Gastrocnemius medialis (tissue), 4 donors: ENCODE measurements around the gene ILK. TPM values are rescaled to one million over a fixed set of nuclear protein-coding genes. Genes with fewer than 3 reads are reported as not detected.

Experiments used
- ATAC-seq, 2 donors: fragments of 150-250 bp; one replicate each; pipeline ENCODE4 v1.9.1; 2016
- DNase-seq, 2 donors: peaks; one replicate each; pipeline ENCODE4 v3.0.0-alpha.2; 2019
- H3K27ac ChIP-seq, 4 donors: fragments of 200-600 bp; sonication (generic); 1 replicate in 1 of 4; 2 replicates in 3 of 4; pipeline ENCODE4 v1.5.1; 2016 to 2018; ENCODE audit warnings: mild to moderate bottlenecking in 2 of 4, moderate library complexity in 1 of 4
- H3K27me3 ChIP-seq, 3 donors: fragments of 200-600 bp; sonication (generic) in 2 of 3; 1 replicate in 1 of 3; 2 replicates in 2 of 3; pipeline versions ENCODE4 v1.5.1 to v1.6.0; 2016 to 2019; ENCODE audit warnings: mild to moderate bottlenecking in 1 of 3, moderate library complexity in 1 of 3
- H3K36me3 ChIP-seq, 2 donors: fragments of 200-600 bp; sonication (generic) in 1 of 2; one replicate each; pipeline ENCODE4 v1.5.1; 2017 to 2018
- H3K4me1 ChIP-seq, 2 donors: fragments of 200-600 bp; sonication (generic) in 1 of 2; one replicate each; pipeline ENCODE4 v1.5.1; 2016 to 2017; ENCODE audit warnings: mild to moderate bottlenecking in 2 of 2
- H3K4me3 ChIP-seq, 4 donors: fragments of 200-600 bp; sonication (generic) in 3 of 4; 1 replicate in 1 of 4; 2 replicates in 3 of 4; pipeline ENCODE4 v1.5.1; 2016 to 2019; ENCODE audit warnings: mild to moderate bottlenecking in 2 of 4
- H3K9me3 ChIP-seq, 3 donors: fragments of 200-600 bp; sonication (generic) in 2 of 3; 1 replicate in 1 of 3; 2 replicates in 2 of 3; pipeline ENCODE4 v1.5.1; 2016 to 2019
- POLR2A ChIP-seq, 2 donors: fragments of 450-650 bp; IDR thresholded peaks; one replicate each; pipeline ENCODE4 v1.6.1; 2017; ENCODE audit warnings: antibody characterized with exemption in 2 of 2, mild to moderate bottlenecking in 2 of 2, moderate library complexity in 2 of 2
- in situ Hi-C, 4 donors: fragments of 200-750 bp; cut with MboI; loops; one replicate each; pipeline versions ENCODE4 v1.15.0 to v1.8.0; 2017; ENCODE audit warnings: low sequenced_read_pairs in 4 of 4
- intact Hi-C: fragments of 100-400 bp; cut with DNase I; formaldehyde crosslinking; loops from one replicate; pipeline ENCODE4 v1.15.1; 2023; ENCODE audit warnings: low total_unique reads
- total RNA-seq, 4 donors: library from RNA; depleted of rRNA; stranded (reverse); fragments of >200 nt; gene quantifications; one replicate each; pipeline versions ENCODE4 v1.1.0 to v1.2.3, GENCODE V29; 2016
- TF ChIP-seq, protein P1 (sequence below), 5 experiments: fragments of 450-650 bp in 3 of 5; fragments of 200-600 bp in 2 of 5; sonication (generic) in 2 of 5; IDR thresholded peaks in 4 of 5; conservative IDR thresholded peaks in 1 of 5; 1 replicate in 4 of 5; 2 replicates in 1 of 5; pipeline ENCODE4 v1.5.1; 2016 to 2019; ENCODE audit warnings: antibody characterized with exemption in 5 of 5, mild to moderate bottlenecking in 3 of 5, moderate library complexity in 3 of 5

Gene ILK
- total RNA-seq, 4 donors from 2014 or later: 48.3 to 113 (median 70.5) TPM

DNA sequence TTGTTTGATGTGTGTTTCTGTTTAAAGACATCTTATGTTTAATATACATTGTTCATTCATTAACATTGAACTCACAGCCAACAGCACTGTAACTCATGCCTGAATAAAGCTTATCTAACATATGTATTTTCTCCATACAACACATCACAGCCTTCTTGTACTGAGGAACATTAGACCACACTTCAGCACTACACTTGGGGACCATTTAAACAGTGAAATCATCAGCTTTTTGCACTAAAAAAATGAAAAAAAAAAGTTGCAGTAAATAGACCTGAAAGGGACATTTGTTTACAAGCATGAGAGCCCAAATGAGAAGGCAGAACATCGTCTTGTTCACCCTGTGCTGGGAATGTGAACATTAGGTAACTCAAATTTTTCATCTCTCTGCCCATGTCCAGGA is 31.0 kb downstream of the ILK start:
- no peaks in the 10 kb centered on the region for H3K9me3 ChIP-seq
- DNase-seq (no peak), ATAC-seq (no peak)
- intact Hi-C loops: no loop called here
- no peak for TF ChIP-seq POLR2A (IDR thresholded peaks at IDR 0.05)
- TF ChIP-seq, protein P1, sequence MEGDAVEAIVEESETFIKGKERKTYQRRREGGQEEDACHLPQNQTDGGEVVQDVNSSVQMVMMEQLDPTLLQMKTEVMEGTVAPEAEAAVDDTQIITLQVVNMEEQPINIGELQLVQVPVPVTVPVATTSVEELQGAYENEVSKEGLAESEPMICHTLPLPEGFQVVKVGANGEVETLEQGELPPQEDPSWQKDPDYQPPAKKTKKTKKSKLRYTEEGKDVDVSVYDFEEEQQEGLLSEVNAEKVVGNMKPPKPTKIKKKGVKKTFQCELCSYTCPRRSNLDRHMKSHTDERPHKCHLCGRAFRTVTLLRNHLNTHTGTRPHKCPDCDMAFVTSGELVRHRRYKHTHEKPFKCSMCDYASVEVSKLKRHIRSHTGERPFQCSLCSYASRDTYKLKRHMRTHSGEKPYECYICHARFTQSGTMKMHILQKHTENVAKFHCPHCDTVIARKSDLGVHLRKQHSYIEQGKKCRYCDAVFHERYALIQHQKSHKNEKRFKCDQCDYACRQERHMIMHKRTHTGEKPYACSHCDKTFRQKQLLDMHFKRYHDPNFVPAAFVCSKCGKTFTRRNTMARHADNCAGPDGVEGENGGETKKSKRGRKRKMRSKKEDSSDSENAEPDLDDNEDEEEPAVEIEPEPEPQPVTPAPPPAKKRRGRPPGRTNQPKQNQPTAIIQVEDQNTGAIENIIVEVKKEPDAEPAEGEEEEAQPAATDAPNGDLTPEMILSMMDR (IDR thresholded peaks at IDR 0.05 in 4 of 5, conservative IDR thresholded peaks at IDR 0.05 in 1 of 5): no peak
- no peaks in the 10 kb centered on the region for H3K36me3 ChIP-seq
- peak overlapping the region in 3 of 4 donors; percentile 39 to 52 (median 47) for H3K27ac ChIP-seq
- no peaks in the 10 kb centered on the region for H3K27me3 ChIP-seq
- in situ Hi-C loops: no loop called here
- H3K4me3 ChIP-seq: no peak overlapping the region
- H3K4me1 ChIP-seq: peaks cover 14 to 44% of the 10 kb centered on the region in 2 donors

DNA sequence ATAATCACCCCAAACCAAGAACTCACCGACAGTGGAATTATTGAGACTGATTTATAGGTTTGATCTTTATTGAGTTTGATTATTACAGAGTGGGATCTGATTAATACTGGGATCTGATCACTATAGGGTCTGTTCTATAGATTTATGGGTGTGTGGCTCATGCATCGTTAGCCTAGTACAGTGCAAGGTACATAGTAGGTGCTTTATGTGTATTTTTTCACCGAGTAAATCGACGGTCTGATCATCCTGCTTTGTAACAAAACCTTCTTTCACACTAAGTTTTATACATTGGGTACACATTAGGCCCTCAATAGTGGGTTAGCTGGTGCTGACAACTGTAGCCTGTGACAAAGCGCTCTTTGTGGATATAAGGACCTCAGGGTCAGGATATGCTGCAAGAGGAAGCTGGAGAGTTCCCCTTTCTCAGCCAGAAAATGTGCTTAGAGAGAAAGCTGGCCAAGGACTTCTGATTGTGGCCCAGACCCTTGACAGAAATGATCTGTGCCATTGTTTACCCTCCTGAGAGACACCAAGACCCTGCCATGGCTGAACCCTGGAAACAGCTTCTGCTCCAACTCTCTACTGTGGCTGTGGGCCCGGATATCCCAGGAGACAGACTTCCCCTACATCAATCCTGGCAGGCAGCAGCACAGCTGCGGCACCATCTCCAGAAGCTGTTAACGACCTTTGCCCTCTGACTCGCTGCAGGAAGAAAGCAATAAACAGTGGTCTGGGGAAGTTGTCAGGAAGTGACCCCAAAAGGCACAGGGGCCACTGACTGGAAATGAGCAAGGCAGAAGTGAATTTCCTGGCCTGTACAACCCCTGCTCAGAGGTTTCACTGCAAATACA is 31.7 kb downstream of the ILK start:
- Histone ChIP-seq H3K36me3 (no peaks in the 10 kb centered on the region), H3K27me3 (no peaks in the 10 kb centered on the region), H3K9me3 (no peaks in the 10 kb centered on the region), H3K4me1 (peaks cover 14 to 44% of the 10 kb centered on the region in 2 donors), H3K27ac (peak overlapping the region; percentile 39 to 52 (median 47)), H3K4me3 (no peak overlapping the region)
- peak; percentile 50 to 56 for ATAC-seq
- no peak for TF ChIP-seq POLR2A (IDR thresholded peaks at IDR 0.05)
- TF ChIP-seq, protein P1 (IDR thresholded peaks at IDR 0.05 in 4 of 5, conservative IDR thresholded peaks at IDR 0.05 in 1 of 5): no peak
- DNase-seq: no peak
- in situ Hi-C loops: no loop called here
- intact Hi-C loops: no loop called here

DNA sequence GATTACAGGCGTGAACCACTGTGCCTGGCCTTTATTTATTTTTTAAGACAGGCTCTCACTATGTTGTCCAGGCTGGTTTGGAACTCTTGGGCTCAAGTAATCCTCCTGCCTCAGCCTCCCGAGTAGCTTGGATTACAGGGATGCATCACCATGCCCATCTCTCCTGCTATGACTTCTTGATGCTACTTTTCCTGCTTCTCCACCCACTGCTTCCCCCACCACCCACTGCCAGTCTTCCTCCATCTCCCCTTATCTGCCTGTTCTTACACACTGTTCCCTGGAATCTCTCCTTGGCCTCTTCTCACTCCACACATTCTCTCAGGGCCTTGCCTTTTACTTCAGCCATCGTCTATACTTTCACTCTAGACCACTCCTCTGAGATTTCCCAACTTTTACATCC is 32.9 kb downstream of the ILK start:
- H3K4me3 ChIP-seq: no peak overlapping the region
- DNase-seq (no peak), ATAC-seq (no peak)
- no peak for TF ChIP-seq POLR2A (IDR thresholded peaks at IDR 0.05)
- TF ChIP-seq, protein P1 (IDR thresholded peaks at IDR 0.05 in 4 of 5, conservative IDR thresholded peaks at IDR 0.05 in 1 of 5): no peak
- no peaks in the 10 kb centered on the region for H3K36me3 ChIP-seq
- no peaks in the 10 kb centered on the region for H3K27me3 ChIP-seq
- intact Hi-C loops (no loop called here), in situ Hi-C loops (no loop called here)
- H3K27ac ChIP-seq: peak overlapping the region in 1 of 4 donors; percentile 39
- H3K4me1 ChIP-seq: peaks cover 14 to 44% of the 10 kb centered on the region in 2 donors
- no peaks in the 10 kb centered on the region for H3K9me3 ChIP-seq

DNA sequence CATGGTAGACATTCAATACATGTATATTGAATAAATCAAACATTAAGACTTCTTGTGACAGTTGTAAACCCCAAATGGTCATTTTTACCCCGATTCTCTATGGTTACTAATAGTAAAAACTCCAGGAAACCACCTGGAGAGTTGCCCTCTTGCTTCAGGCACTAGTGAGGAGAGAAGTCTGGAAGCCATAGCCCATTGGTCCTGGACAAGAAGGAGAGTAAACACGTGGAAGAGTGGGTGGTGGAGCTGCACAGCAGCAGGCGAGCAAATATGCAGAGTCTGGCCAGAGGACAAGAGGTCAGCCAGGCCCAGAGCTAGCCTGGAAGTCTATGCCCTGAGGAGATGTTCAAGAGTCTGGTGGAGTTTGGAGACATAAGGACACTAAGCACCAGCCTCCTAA is 34.3 kb downstream of the ILK start:
- H3K4me3 ChIP-seq: no peak overlapping the region
- peaks cover 14 to 44% of the 10 kb centered on the region in 2 donors for H3K4me1 ChIP-seq
- no peaks in the 10 kb centered on the region for H3K27me3 ChIP-seq
- in situ Hi-C loops: no loop called here
- intact Hi-C loops: no loop called here
- DNase-seq (peak in 1 of 2 donors; percentile 44), ATAC-seq (peak in 1 of 2 donors; percentile 47)
- H3K9me3 ChIP-seq: no peaks in the 10 kb centered on the region
- H3K27ac ChIP-seq: no peak overlapping the region
- TF ChIP-seq, protein P1 (IDR thresholded peaks at IDR 0.05 in 4 of 5, conservative IDR thresholded peaks at IDR 0.05 in 1 of 5): no peak
- no peak for TF ChIP-seq POLR2A (IDR thresholded peaks at IDR 0.05)
- H3K36me3 ChIP-seq: no peaks in the 10 kb centered on the region
